Measurements from ENCODE around the gene UST.
"Not testable (repeated sequence)": the region's sequence is repeated elsewhere in the genome, so short reads cannot be mapped to it uniquely, and the experiment has no call there.

The UST gene

DNA sequence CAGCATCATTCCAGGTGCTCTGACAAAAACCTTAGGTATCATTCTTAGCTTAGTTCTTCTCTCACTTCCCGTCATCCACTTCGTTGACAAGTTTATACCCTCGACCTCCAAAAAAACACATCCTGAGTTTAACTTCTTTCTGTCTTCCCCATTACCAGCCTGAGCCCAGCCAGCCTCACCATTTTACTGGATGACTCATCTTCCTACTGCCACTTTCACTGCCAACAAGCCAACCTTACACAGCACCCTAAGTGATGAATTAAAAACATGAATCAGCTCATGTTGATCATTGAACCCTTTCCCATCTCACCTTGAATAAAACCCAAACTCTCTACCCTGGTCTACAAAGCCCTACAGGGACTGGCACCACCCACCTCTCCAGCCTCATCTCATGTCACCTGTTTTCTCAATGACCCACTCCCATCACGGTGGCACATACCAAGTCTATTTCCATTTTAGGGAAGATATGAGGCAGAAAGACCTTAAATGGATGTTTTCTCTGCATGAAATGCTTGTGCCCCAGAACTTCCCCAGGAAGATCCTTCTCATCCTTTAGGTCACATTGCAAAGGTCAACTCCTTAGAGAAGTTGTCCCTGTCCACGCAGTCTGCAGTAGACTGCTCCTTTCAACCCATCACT lies 9.9 kb upstream of the UST start:
- no peak for DNase-seq (ENCODE audit: low spot score)

DNA sequence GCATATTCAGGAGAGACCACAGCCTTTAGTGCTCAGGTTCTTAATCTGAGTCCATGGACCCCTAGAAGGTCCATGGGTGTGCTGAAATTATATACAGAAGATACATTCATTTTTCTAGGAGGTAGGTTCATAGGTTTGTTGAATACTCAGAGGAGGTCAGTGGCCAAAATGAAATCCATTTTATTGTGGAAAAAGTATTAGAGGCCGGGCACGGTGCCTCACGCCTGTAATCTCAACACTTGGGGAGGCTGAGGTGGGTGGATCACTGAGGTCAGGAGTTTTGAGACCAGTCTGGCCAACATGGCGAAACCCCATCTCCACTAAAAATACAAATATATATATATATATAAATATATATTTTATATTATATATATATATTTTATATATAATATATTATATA lies 9.0 kb upstream of the UST start:
- DNase-seq (ENCODE audit: low spot score) = no peak

DNA sequence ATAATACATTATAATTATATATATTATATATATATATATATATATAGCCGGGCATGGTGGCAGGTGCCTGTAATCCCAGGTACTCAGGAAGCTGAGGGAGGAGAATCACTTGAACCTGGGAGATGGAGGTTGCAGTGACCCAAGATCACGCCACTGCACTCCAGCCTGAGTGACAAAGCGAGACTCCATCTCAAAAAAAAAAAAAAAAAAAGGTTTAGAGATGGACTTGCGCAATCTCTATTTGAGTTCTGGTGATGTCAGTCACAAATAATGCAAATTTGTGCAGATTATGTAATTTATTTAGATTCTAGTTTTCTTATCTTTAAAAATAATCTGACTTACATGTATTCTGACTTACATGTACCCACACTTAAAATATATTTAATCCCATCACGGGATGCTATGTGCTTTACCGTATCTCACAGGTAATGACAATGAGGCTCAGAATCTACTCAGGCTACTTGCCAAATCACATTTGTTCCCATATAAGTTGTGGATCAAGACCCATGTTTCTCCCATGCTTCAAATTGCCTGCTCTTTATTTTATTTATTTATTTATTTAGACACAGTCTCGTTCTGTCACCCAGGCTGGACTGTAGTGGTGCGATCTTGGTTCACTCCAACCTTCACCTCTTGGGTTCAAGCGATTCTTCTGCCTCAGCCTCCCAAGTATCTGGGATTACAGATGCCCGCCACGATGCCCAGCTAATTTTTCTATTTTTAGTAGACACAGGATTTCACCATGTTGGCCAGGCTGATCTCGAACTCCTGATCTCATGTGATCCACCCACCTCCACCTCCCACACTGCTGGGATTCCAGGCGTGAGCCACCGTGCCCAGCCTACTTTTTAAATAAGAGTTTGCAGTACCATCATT lies 7.6 kb upstream of the UST start:
- DNase-seq (ENCODE audit: low spot score) = no peak

DNA sequence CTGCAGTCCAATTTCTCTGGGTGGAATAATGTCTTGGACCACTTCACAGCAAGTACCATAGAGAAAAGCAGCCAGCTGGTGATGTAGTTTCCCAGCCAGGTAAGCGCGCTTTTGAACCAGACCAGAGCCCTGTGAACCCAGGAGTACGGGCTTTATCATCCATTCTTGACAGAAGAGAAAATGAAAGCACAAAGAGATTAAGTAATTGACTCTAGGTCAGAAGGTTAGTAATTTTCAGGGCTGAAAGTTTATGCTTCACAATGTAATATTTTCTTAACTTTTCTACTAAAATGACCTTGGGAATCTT lies 7.1 kb upstream of the UST start:
- DNase-seq (ENCODE audit: low spot score) = no peak

DNA sequence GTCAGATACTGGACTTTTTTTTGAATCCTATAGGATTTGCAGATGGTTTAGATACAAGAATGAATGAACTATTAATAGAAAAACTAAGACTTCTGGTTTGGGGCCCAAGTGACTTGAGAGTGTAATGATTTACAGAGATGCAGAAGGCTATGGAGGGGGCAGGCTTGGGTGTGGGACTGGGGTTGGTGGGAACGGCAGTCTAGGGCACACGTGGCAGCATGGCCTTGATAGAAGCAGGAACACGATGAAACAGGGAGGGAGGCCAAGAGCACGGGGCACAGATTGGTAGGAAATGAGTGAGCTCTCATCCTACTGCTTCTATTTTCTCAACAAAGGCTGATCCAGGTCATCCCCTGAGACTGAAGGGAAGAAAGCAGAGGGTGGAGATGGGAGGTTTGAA lies 3.4 kb upstream of the UST start:
- DNase-seq (ENCODE audit: low spot score) = no peak

DNA sequence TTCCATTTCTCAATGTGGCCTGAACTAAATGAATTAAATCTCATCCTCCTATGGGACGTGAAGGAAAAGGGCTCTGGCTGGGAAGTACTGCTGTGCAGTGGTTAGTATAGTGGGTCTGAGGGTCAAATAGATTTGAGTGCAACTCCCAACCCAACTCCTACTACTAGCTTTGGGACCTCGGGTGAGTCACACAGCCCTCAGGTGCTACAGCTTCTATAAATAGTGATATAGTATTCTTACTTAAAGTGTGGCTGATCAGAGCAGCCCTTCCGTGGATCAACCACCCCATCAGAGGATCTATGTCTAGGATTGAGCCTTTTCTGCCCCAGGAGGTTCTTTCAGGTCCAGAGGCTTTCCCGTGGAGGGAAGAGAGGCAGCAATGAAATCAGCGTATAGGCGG lies 904 bp upstream of the UST start:
- DNase-seq (ENCODE audit: low spot score) = peak; percentile 54

DNA sequence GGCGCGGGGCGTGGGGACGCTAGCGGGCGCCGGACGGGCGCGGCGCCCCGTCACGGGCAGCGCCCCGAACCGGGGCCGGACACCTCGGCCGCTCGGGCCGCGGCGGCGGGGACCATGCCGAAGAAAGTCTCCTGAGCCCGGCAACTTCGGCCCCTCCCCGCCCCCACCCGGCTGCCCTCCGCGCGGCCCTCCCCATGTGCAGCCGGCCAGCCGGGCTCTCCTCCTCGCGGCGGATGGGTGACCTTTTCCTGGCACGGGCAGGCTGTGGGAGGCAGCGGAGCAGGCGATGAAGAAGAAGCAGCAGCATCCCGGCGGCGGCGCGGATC lies 278 bp downstream of the UST start:
- peak; percentile 50 for DNase-seq (ENCODE audit: low spot score)

DNA sequence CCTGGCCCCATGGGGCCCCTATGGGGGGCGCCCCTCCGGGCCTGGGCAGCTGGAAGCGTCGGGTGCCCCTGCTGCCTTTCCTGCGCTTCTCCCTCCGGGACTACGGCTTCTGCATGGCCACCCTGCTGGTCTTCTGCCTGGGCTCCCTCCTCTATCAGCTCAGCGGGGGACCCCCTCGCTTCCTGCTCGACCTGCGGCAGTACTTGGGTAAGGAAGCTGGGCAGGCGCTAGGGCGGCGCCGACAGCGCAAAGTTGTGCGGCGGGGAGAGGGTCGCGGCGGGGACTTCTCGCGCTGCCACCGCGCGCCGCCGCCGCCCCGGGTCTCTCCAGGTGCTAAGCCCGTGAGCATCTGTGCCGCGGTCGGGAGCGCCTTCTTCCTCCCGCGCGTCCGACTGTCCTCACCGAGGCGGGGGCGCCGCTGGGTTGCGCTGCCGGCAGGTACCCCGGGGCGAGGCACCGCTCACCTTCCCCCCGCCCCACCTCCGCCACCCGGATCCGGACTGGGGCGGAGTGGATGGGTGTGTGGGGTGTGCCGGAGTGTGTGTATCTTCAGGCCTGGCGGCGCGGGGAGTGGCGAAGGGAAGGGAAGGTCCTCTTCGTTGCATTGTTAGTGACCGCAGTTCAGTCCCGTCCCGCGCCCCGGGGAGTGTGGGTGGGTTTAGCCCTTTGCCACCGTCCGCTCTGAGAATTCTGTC lies 788 bp downstream of the UST start:
- DNase-seq (ENCODE audit: low spot score) = peak; percentile 55

DNA sequence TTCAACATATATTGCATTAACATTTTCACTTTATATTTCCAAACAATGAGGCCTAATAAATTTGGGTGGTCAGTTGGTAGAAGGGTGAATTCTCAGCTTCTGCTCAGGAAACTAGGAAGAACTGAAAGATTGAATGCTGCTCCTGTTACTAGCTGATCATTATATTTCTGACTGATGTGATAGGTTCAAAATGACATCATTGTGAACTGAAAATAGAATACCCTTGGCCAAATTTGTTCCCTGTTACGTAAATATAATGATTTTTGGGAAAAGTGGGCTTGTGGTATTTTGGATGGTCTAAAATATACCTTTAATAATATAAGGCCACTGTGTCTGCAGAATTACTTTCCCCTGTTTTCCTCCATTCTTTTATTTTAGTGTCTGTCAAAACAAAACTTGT lies 2.8 kb downstream of the UST start:
- DNase-seq (ENCODE audit: low spot score) = no peak

DNA sequence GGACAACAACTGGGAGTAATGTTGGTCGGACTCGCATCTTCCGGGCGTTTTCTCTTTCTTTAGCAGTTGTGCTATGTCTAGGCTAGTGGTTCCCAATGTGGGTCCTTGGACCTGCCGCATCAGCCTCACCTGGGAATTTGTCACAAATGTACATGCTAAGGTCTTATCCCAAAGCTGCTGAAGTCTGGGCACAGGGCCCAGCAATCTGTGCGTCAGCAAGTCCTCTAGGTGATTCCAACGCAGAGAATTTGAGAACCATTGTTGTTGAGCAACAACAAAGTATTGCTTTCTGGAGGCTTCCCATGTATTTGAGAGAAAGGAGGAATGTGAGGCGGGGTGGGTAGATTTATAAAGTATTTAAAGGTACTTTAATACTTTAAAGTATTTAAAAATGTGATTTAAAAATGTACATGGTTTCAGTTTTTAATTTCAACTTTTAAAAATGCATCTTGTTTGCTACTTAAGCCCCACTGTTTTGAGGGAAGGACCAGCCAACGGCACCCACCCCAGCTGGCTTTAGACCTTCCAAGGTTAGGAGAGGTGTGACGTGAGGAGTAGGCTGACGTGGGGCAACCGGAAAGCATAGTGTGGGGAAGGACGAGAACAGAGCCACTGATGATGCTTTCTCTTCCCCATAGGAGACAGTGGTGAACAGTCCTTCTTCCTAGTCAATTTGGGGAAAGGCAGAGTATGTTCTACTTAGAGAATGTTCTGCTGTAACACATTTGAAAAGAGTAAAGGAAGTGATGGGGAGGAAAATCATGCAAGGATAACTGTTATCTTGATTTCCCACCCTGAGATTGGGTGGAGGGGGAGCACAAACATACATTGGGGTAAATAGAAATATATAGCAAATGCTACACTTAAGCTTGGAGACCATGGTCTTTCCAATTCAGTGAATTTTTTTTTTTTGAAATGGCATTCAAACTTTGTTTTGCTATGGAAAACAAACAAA lies 4.3 kb downstream of the UST start:
- DNase-seq (ENCODE audit: low spot score) = no peak

DNA sequence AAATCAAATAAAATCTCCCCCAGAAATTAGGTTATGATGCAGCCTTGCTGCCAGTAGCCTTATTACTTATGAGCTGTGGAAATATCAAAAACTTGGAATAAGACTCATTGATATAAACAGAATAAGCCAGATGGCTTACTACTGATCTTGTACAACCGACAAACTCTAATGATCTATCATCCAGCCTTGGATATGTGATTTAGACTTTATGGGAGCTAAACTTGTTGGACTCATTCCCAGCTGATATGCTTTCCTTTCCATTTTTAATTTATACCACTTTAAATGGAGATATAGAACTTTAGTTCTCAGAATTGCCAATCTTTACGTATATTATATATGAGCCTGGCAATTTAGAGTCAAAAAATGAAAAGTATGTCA lies 5.0 kb downstream of the UST start:
- no peak for DNase-seq (ENCODE audit: low spot score)

DNA sequence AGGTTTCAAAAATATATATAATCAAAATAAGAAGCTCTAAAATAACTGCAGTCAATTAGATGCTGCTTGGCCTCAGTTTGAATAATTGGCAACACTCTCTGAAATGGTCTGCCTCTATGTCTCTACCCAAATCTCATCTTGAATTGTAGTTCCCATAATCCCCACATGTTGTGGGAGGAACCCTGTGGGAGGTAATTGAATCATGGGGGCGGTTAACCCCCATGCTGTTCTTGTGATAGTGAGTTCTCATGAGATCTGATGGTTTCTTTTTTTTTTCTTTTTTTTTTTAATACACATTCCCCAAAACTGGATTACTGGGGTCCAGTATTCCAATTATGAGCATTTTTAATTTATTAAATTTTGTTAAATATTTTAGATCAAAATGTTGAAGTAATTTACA lies 8.5 kb downstream of the UST start:
- not testable (repeated sequence) for DNase-seq (ENCODE audit: low spot score)

DNA sequence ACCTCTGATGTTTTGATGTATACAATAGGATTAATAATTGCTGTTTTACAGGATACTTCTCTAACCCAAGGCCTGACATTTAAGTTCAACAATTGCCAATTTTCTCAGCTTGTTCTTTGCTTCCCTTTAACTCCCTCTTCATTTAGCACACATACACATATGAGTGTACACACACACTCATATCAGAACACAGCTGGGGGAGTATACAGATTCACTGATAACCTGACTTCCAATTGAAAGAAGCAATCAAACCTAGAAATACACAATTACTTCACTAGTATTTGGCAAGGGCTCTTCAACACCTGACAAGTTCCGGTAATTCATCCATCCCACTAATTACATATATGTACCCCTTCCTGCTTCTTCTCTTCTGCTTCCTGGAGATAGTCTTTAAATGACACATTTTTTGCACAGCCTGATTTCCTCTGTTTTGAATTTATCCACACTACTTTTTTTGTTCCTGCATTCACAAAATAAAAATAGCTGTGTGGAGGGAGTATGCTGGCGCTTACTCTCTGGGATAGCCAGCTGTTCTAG lies 11.2 kb downstream of the UST start:
- DNase-seq (ENCODE audit: low spot score) = no peak

DNA sequence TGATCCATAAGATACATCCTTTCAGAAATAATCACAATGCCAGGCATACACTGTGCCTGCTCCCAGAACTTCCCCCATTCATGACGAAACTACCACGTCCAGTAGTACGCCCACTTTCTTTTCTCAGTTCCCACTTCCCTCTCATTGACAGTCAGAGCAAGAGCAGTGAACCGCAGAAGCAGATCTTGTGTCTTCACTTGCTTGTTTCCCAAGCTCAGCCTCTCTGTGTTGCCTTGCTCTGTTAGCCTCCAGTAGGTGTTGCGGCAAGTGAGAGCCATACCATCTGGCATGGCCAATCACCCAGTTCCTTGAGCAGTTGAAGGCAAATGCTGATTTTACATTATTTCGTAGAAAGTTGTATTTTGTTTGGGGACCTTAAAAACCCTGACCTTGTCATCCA lies 11.7 kb downstream of the UST start:
- DNase-seq (ENCODE audit: low spot score) = no peak

DNA sequence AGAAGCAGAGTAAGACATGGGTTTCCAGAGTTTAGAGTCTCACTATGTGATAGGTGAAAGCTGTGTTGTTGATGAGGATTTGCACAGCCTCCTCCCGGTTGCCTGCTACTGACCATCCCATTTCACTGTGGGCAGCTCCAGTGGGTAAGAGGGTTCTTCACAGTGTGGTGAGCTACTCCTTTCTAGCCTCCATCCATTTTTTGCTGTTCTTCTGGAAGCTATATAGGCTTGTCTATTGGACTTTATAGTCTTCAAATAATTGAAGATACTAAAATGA lies 13.4 kb downstream of the UST start:
- DNase-seq (ENCODE audit: low spot score) = no peak

DNA sequence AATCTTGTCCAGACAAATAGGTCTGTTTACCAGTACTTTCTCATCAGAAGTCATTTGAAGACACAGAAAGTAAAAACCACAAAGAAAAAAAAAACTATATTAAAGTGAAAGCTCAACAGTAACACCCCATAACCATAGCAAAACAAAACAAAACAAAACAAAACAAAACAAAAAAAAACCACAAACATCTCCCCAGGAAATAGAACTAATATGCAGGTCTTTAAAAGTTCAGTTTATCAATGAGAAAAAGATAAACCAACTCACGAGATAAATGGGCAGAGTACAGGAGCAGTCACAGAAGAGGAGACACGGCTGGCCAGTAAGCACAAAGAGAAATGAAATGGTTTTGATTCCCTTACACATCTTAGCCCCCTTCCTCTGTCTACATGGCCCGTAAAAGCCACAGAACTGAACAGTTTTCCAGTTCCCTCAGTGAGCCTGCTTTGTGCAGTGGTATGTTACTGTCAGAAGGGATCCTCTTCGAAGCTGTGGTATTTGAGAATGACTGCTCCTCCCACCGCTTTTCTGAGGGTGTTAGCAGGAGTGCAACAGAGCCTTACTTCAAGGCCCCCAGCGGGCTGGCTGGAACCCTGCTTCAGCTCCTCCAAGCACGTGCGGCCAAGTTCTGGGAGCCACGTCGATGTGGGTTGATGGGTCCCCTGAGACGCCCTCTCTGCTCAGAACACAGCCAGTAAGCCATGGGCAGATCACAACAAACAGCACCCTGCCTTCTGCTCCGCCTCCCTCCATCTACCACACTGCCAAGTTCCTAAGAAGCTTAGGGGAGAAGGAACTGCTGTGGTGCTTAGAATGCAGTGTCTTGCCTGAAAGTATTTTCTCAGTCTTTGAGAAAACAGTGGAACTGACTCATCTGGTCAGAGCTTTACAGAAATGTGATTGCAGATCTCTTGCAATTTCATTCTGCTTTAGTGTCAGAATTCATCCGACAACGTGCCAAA lies 14.0 kb downstream of the UST start:
- no peak for DNase-seq (ENCODE audit: low spot score)

DNA sequence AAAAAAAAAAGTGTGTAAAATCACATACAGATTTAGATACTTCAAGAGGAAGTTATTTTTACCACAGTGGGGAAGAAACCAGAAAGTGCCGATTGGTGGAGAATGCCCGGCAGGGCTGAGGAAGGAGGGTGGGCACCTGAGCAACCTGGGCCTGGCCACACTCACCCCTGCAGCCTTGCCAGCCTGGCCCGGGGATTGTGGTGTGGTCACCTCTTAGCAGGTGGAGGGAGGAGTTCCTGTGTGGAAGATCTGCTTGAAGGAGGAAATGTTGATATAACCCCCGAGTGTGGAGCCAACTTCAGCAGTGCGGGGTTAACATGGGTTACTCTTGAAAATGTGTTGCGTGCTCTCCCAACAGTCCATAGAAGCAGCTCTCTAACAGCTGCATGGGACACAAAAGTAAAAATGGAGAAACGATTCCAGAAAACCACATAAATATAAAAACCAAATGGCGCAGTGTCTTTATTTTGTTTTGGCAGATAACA lies 14.7 kb downstream of the UST start:
- DNase-seq (ENCODE audit: low spot score) = no peak

DNA sequence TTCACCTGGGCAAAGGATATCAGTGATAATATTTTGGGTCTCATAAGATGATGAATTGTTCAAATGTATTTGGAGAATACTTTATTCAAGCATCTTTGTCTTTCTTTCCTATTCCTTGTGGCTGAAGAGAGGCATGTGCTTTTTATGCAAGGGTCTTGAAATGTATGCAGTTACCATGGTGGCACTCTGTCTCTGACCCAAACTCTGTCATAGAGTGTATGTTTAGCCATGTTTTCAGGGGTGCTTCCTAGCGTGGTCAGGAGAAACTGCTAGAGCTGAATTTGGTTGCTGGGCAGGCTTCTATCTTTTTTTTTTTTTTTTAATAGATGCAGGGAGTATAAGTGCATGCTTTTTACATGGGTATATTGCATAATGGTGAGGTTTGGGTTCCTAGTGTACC lies 15.4 kb downstream of the UST start:
- no peak for DNase-seq (ENCODE audit: low spot score)

DNA sequence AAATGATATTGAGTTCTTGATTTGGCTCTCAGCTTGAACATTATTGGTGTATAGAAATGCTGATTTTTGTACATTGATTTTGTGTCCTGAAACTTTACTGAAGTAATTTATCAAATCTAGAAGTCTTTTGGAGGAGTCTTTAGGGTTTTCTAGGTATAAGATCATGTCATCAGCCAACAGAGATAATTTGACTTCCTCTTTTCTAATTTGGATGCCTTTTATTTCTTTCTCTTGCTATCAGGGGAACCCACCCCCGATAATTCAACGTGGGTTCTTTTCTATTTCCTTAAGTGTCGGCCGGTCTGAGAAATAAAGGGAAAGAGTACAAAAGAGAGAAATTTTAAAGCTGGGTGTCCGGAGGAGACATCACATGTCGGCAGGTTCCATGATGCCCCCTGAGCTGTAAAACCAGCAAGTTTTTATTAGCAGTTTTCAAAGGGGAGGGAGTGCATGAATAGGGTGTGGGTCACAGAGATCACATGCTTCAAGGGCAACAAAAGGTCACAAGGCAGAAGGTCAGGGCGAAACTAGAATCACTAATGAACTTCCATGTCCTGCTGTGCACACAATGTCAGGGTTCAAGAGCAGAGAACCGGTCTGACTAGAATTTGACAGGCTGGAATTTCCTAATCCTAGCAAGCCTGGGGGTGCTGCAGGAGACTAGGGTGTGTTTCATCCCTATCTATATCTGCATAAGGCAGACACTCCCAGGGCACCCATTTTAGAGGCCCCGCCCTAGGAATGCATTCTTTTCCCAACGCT lies 17.6 kb downstream of the UST start:
- not testable (repeated sequence) for DNase-seq (ENCODE audit: low spot score)
